Measurements from ENCODE around the gene TBC1D8B. TPM values are rescaled to one million over a fixed set of nuclear protein-coding genes. Genes with fewer than 3 reads are reported as not detected.
A peak's percentile ranks its signal among the peaks of the same experiment; 100 is the strongest.
"Not testable (repeated sequence)": the region's sequence is repeated elsewhere in the genome, so short reads cannot be mapped to it uniquely, and the experiment has no call there.

The TBC1D8B gene
- total RNA-seq, 2 experiments from 2014 or later, result 0.82 to 0.88 TPM

- peak; percentile 32 for DNase-seq
- intact Hi-C loops (cut with DNase I, micrococcal nuclease), result no loop called here
- Mint-ChIP-seq H3K36me3 (ENCODE audit: low read depth) (no peaks in the 10 kb centered on the region), H3K4me3 (no peak overlapping the region), H3K27me3 (no peaks in the 10 kb centered on the region), H3K27ac (no peak overlapping the region), H3K9me3 (ENCODE audit: low read depth) (no peaks in the 10 kb centered on the region), H3K4me1 (no peaks in the 10 kb centered on the region)
- ATAC-seq, result peak; percentile 36
- POLR2A ChIA-PET, result no interaction called here
- CTCF ChIA-PET, result interaction anchor here (1.2 to 1.4 kb wide), 3 partner anchors 36 to 128 kb away, joined by 3 read pairs; no protein-coding TSS in a partner anchor
Observed at GRCh38 chrX:106862972-106863688, 60.7 kb downstream of the TBC1D8B start.

GRCh38 chrX:106863697-106864096 is 61.2 kb downstream of the TBC1D8B start:
- DNase-seq, result no peak
- no peak overlapping the region for H3K27ac Mint-ChIP-seq
- H3K4me3 Mint-ChIP-seq, result no peak overlapping the region

GRCh38 chrX:106872796-106873195 is 70.3 kb downstream of the TBC1D8B start:
- DNase-seq; H3K27me3 Mint-ChIP-seq; H3K27ac Mint-ChIP-seq; H3K9me3 Mint-ChIP-seq (ENCODE audit: low read depth); H3K4me1 Mint-ChIP-seq; H3K4me3 Mint-ChIP-seq; POLR2A ChIA-PET; intact Hi-C loops (cut with DNase I, micrococcal nuclease); ATAC-seq; H3K36me3 Mint-ChIP-seq (ENCODE audit: low read depth): not testable (repeated sequence)
- CTCF ChIA-PET, result interaction anchor here (0.6 kb wide), 1 partner anchor 559 kb away, joined by 3 read pairs; no protein-coding TSS in a partner anchor

More at GRCh38 chrX:106863697-106864096, 61.2 kb downstream of the TBC1D8B start:
- Mint-ChIP-seq H3K36me3 (ENCODE audit: low read depth) (no peaks in the 10 kb centered on the region), H3K9me3 (ENCODE audit: low read depth) (no peaks in the 10 kb centered on the region), H3K4me1 (no peaks in the 10 kb centered on the region), H3K27me3 (no peaks in the 10 kb centered on the region)
- ChIA-PET CTCF (interaction anchor here (1.2 to 1.4 kb wide), 3 partner anchors 35 to 127 kb away, joined by 3 read pairs; no protein-coding TSS in a partner anchor), POLR2A (no interaction called here)
- intact Hi-C loops (cut with DNase I, micrococcal nuclease), result no loop called here
- no peak for ATAC-seq

GRCh38 chrX:106874075-106874474 is 71.6 kb downstream of the TBC1D8B start:
- H3K4me3 Mint-ChIP-seq, result no peak overlapping the region
- H3K36me3 Mint-ChIP-seq (ENCODE audit: low read depth), result no peaks in the 10 kb centered on the region
- intact Hi-C loops (cut with DNase I, micrococcal nuclease), result no loop called here
- ATAC-seq (no peak), DNase-seq (no peak)
- peaks cover under 1% of the 10 kb centered on the region for H3K27me3 Mint-ChIP-seq
- ChIA-PET POLR2A (no interaction called here), CTCF (interaction anchor here (0.7 to 1.9 kb wide), 3 partner anchors 8 to 30 kb away, joined by 3 to 7 read pairs (median 5); no protein-coding TSS in a partner anchor)
- no peaks in the 10 kb centered on the region for H3K9me3 Mint-ChIP-seq (ENCODE audit: low read depth)
- no peak overlapping the region for H3K27ac Mint-ChIP-seq
- H3K4me1 Mint-ChIP-seq, result no peaks in the 10 kb centered on the region

- H3K27me3 Mint-ChIP-seq, result peaks cover 4% of the 10 kb centered on the region
- POLR2A ChIA-PET, result no interaction called here
- no peak overlapping the region for H3K4me3 Mint-ChIP-seq
- H3K36me3 Mint-ChIP-seq (ENCODE audit: low read depth), result no peaks in the 10 kb centered on the region
- no peaks in the 10 kb centered on the region for H3K4me1 Mint-ChIP-seq
- H3K9me3 Mint-ChIP-seq (ENCODE audit: low read depth), result no peaks in the 10 kb centered on the region
- no peak overlapping the region for H3K27ac Mint-ChIP-seq
- CTCF ChIA-PET, result interaction anchor here (0.7 to 1.9 kb wide), 3 partner anchors 9 to 1671 kb away, joined by 3 to 7 read pairs (median 5); no protein-coding TSS in a partner anchor
- ATAC-seq (no peak), DNase-seq (no peak)
- intact Hi-C loops (cut with DNase I, micrococcal nuclease), result no loop called here
Observed at GRCh38 chrX:106875151-106875550, 72.7 kb downstream of the TBC1D8B start.

GRCh38 chrX:106889468-106889867 is 87.0 kb downstream of the TBC1D8B start:
- ATAC-seq (no peak), DNase-seq (no peak)
- Mint-ChIP-seq H3K9me3 (ENCODE audit: low read depth) (no peaks in the 10 kb centered on the region), H3K36me3 (ENCODE audit: low read depth) (no peaks in the 10 kb centered on the region), H3K4me1 (no peaks in the 10 kb centered on the region), H3K27ac (no peak overlapping the region), H3K4me3 (no peak overlapping the region), H3K27me3 (peaks cover 3% of the 10 kb centered on the region)
- CTCF ChIA-PET, result interaction anchor here (0.6 to 1.7 kb wide), 2 partner anchors 15 to 216 kb away, joined by 3 to 5 read pairs; no protein-coding TSS in a partner anchor
- intact Hi-C loops (cut with DNase I, micrococcal nuclease), result no loop called here
- POLR2A ChIA-PET, result no interaction called here

- H3K9me3 Mint-ChIP-seq (ENCODE audit: low read depth), result no peaks in the 10 kb centered on the region
- POLR2A ChIA-PET, result no interaction called here
- no peak overlapping the region for H3K27ac Mint-ChIP-seq
- H3K27me3 Mint-ChIP-seq, result peaks cover 3% of the 10 kb centered on the region
- no peaks in the 10 kb centered on the region for H3K4me1 Mint-ChIP-seq
- intact Hi-C loops (cut with DNase I, micrococcal nuclease), result loop anchor here in 1 of 2 experiments (10.0 kb wide), 2 partner anchors 433 to 883 kb away; partner anchors contain the start of genes NCBP2L and TSC22D3
- ATAC-seq (no peak), DNase-seq (no peak)
- no peaks in the 10 kb centered on the region for H3K36me3 Mint-ChIP-seq (ENCODE audit: low read depth)
- no peak overlapping the region for H3K4me3 Mint-ChIP-seq
- CTCF ChIA-PET, result interaction anchor here (0.7 kb wide), 1 partner anchor 11 kb away, joined by 3 read pairs; the partner anchor contains the start of gene RIPPLY1
Observed at GRCh38 chrX:106891762-106892460, 89.4 kb downstream of the TBC1D8B start.

- POLR2A ChIA-PET, result no interaction called here
- no peaks in the 10 kb centered on the region for H3K4me1 Mint-ChIP-seq
- CTCF ChIA-PET, result interaction anchor here (0.6 to 1.3 kb wide), 7 partner anchors 9 to 583 kb away, joined by 3 to 5 read pairs (median 3); partner anchors contain the start of gene RIPPLY1
- peaks cover 3% of the 10 kb centered on the region for H3K27me3 Mint-ChIP-seq
- no peak overlapping the region for H3K4me3 Mint-ChIP-seq
- intact Hi-C loops (cut with DNase I, micrococcal nuclease), result loop anchor here (1.0 to 10.0 kb wide), 5 partner anchors 58 to 1000 kb away; partner anchors contain the start of genes NCBP2L (in 1 of the 2) and TSC22D3 (in 1 of the 2)
- DNase-seq (peak; percentile 66), ATAC-seq (peak; percentile 79)
- no peak overlapping the region for H3K27ac Mint-ChIP-seq
- H3K36me3 Mint-ChIP-seq (ENCODE audit: low read depth), result no peaks in the 10 kb centered on the region
- H3K9me3 Mint-ChIP-seq (ENCODE audit: low read depth), result no peaks in the 10 kb centered on the region
Observed at GRCh38 chrX:106894392-106894909, 92.0 kb downstream of the TBC1D8B start.

- Mint-ChIP-seq H3K9me3 (ENCODE audit: low read depth) (no peaks in the 10 kb centered on the region), H3K27me3 (peaks cover 3% of the 10 kb centered on the region), H3K36me3 (ENCODE audit: low read depth) (no peaks in the 10 kb centered on the region), H3K4me3 (no peak overlapping the region), H3K4me1 (no peaks in the 10 kb centered on the region), H3K27ac (no peak overlapping the region)
- ATAC-seq, result no peak
- ChIA-PET POLR2A (no interaction called here), CTCF (interaction anchor here (0.6 to 1.3 kb wide), 3 partner anchors 8 to 120 kb away, joined by 3 to 5 read pairs (median 3); partner anchors contain the start of gene RIPPLY1)
- intact Hi-C loops (cut with DNase I, micrococcal nuclease), result loop anchor here (1.0 to 10.0 kb wide), 5 partner anchors 58 to 1000 kb away; partner anchors contain the start of genes NCBP2L (in 1 of the 2) and TSC22D3 (in 1 of the 2)
- no peak for DNase-seq
Observed at GRCh38 chrX:106894978-106895452, 92.5 kb downstream of the TBC1D8B start.

- CTCF ChIA-PET, result interaction anchor here (0.7 kb wide), 1 partner anchor 433 kb away, joined by 3 read pairs; no protein-coding TSS in a partner anchor
- H3K9me3 Mint-ChIP-seq (ENCODE audit: low read depth), result no peaks in the 10 kb centered on the region
Observed at GRCh38 chrX:106897259-106897658, 94.8 kb downstream of the TBC1D8B start.

GRCh38 chrX:106898462-106898861 is 96.0 kb downstream of the TBC1D8B start:
- Mint-ChIP-seq H3K36me3 (ENCODE audit: low read depth) (no peaks in the 10 kb centered on the region), H3K27me3 (peaks cover under 1% of the 10 kb centered on the region), H3K9me3 (ENCODE audit: low read depth) (no peaks in the 10 kb centered on the region), H3K27ac (no peak overlapping the region), H3K4me3 (no peak overlapping the region), H3K4me1 (no peaks in the 10 kb centered on the region)
- DNase-seq (peak; percentile 8), ATAC-seq (peak; percentile 55)
- ChIA-PET CTCF (interaction anchor here (0.6 to 1.2 kb wide), 8 partner anchors 10 to 1037 kb away, joined by 3 to 5 read pairs (median 3); no protein-coding TSS in a partner anchor), POLR2A (no interaction called here)
- intact Hi-C loops (cut with DNase I, micrococcal nuclease), result loop anchor here in 1 of 2 experiments (1.0 to 10.0 kb wide), 4 partner anchors 54 to 876 kb away; partner anchors contain the start of genes NCBP2L and TSC22D3

More at GRCh38 chrX:106897259-106897658, 94.8 kb downstream of the TBC1D8B start:
- POLR2A ChIA-PET, result no interaction called here
- no peak for ATAC-seq
- Mint-ChIP-seq H3K4me1 (no peaks in the 10 kb centered on the region), H3K27me3 (peaks cover 3% of the 10 kb centered on the region), H3K27ac (no peak overlapping the region), H3K36me3 (ENCODE audit: low read depth) (no peaks in the 10 kb centered on the region), H3K4me3 (no peak overlapping the region)
- no peak for DNase-seq
- intact Hi-C loops (cut with DNase I, micrococcal nuclease), result loop anchor here in 1 of 2 experiments (10.0 kb wide), 2 partner anchors 428 to 878 kb away; partner anchors contain the start of genes NCBP2L and TSC22D3

Measured in activated CD4-positive, alpha-beta T cell treated with anti-CD3 and anti-CD28 coated beads for 36 hours (primary cell).